BLaER1 treated with 17β-estradiol and CSF1 and Interleukin-3, amounts not matched to agents 10 nM and 100 nM (cell line): Measurements from ENCODE around the gene MALSU1.

Experiments used
- H3K27ac ChIP-seq, 11 experiments: shearing (Covaris generic); formaldehyde crosslinking; 2 replicates each; pipeline ENCODE4 v1.8.1; 2022
- H3K27me3 ChIP-seq, 11 experiments: shearing (Covaris generic); formaldehyde crosslinking; 2 replicates each; pipeline ENCODE4 v1.8.1; 2022
- H3K36me3 ChIP-seq, 11 experiments: shearing (Covaris generic); formaldehyde crosslinking; 2 replicates each; pipeline ENCODE4 v1.8.1; 2022
- H3K4me1 ChIP-seq, 10 experiments: shearing (Covaris generic); formaldehyde crosslinking; 2 replicates each; pipeline ENCODE4 v1.8.1; 2022
- H3K4me2 ChIP-seq, 11 experiments: shearing (Covaris generic); formaldehyde crosslinking; 2 replicates each; pipeline ENCODE4 v1.8.1; 2022
- H3K4me3 ChIP-seq, 10 experiments: shearing (Covaris generic); formaldehyde crosslinking; 2 replicates each; pipeline ENCODE4 v1.8.1; 2022
- H3K9ac ChIP-seq, 11 experiments: shearing (Covaris generic); formaldehyde crosslinking; 2 replicates each; pipeline ENCODE4 v1.8.1; 2022
- H3K9me3 ChIP-seq, 11 experiments: shearing (Covaris generic); formaldehyde crosslinking; replicated peaks in 1 of 11; 2 replicates each; pipeline ENCODE4 v1.8.1; 2022
- H4K20me1 ChIP-seq, 11 experiments: shearing (Covaris generic); formaldehyde crosslinking; 2 replicates each; pipeline ENCODE4 v1.8.1; 2022
- Cebpa-rat ChIP-seq, 11 experiments: shearing (Covaris generic); IDR thresholded peaks; 2 replicates each; pipeline ENCODE4 v1.8.1; 2022

The MALSU1 gene

DNA sequence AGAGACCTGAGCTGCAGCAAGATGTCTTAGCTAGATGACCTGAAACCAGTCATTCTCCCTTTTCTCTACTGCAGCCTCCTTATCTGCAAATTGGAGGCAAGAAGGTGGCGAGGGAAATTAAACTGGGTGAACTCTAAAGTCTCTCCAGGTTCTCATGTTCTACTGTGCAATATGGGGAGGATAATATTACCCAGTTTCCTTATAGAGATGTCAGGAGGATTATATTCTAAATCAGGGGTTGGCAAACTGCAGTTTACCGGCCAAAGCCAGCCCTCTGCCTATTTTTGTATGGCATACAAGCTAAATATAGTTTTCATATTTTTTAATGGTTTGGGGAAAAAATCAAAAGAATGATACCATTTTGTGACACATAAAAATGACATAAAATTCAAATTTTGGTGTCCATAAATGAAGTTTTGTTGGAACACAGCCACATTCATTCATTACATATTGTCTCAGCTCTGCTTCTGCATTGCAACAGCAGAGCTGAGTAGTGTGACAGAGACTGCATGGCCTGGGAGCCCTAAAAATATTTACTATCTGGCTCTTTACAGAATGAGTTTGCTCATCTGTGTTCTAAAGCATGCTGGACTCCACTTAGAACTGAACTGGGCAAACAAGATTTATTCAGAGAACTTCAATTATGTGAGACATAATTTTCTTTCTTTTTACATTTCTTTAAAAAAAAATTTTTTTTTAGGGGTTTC, 19.2 kb upstream of the MALSU1 start:
- Histone ChIP-seq H3K4me2 (no peak overlapping the region), H3K9ac (no peak overlapping the region), H3K9me3 (no peaks in the 10 kb centered on the region), H3K27me3 (no peaks in the 10 kb centered on the region), H3K4me1 (peaks cover 0 to 16% (median 10%) of the 10 kb centered on the region in 10 experiments; a peak in 8 of 20 replicates), H3K36me3 (no peaks in the 10 kb centered on the region), H4K20me1 (no peaks in the 10 kb centered on the region), H3K4me3 (no peak overlapping the region), H3K27ac (no peak overlapping the region)
- TF ChIP-seq Cebpa-rat (IDR thresholded peaks at IDR 0.05) = no peak

DNA sequence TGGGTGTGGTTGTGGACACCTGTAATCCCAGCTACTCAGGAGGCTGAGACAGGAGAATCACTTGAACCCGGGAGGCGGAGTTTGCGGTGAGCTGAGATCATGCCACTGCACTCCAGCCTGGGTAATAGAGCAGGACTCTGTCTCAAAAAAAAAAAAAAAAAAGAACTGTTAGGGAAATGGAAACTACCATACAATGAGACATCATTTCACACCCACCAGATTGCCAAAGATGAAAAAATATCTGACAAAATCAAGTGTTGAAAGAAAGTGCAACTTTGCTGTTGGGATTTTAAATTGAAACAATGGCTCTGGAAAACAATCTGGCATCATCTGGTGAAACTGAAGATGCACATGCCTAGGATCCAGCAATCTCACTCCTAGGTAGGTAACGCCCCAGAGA, 16.1 kb upstream of the MALSU1 start:
- H3K36me3 ChIP-seq = no peaks in the 10 kb centered on the region
- H3K4me1 ChIP-seq = peaks cover 0 to 10% (median 8%) of the 10 kb centered on the region in 10 experiments; a peak in 17 of 20 replicates
- no peak overlapping the region for H3K4me2 ChIP-seq
- no peaks in the 10 kb centered on the region for H3K27me3 ChIP-seq
- TF ChIP-seq Cebpa-rat (IDR thresholded peaks at IDR 0.05) = no peak
- no peaks in the 10 kb centered on the region for H4K20me1 ChIP-seq
- no peak overlapping the region for H3K9ac ChIP-seq
- H3K9me3 ChIP-seq = peaks cover 0 to 24% (median 11%) of the 10 kb centered on the region in 11 experiments; a peak in 13 of 22 replicates
- no peak overlapping the region for H3K27ac ChIP-seq
- H3K4me3 ChIP-seq = no peak overlapping the region

DNA sequence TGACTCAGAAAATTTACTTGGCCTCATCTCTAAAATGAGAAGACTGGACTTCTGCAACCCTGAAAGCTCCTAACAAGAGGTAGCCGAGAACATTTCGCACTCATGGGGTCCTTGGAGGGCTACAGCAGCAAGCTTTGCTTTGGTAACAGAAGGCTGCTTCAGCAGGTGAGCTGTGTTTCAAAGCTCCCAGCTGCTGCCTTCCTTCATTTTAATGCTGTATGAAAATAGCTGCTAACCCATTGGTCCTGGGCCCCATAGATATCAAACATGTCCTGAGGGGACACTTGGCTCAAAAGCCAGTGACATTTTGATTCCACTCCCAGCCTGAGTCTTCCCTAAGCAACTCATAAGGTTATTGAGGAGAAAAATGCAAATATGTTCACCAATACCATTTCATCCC, 14.3 kb upstream of the MALSU1 start:
- Histone ChIP-seq H3K4me2 (no peak overlapping the region), H3K4me1 (peaks cover 0 to 13% (median 10%) of the 10 kb centered on the region in 10 experiments; a peak in 17 of 20 replicates), H3K4me3 (no peak overlapping the region), H3K36me3 (no peaks in the 10 kb centered on the region), H3K9ac (no peak overlapping the region), H3K27ac (no peak overlapping the region), H3K27me3 (no peaks in the 10 kb centered on the region), H4K20me1 (no peaks in the 10 kb centered on the region), H3K9me3 (peaks cover 0 to 27% (median 15%) of the 10 kb centered on the region in 11 experiments; a peak in 13 of 22 replicates)
- no peak for TF ChIP-seq Cebpa-rat (IDR thresholded peaks at IDR 0.05)

DNA sequence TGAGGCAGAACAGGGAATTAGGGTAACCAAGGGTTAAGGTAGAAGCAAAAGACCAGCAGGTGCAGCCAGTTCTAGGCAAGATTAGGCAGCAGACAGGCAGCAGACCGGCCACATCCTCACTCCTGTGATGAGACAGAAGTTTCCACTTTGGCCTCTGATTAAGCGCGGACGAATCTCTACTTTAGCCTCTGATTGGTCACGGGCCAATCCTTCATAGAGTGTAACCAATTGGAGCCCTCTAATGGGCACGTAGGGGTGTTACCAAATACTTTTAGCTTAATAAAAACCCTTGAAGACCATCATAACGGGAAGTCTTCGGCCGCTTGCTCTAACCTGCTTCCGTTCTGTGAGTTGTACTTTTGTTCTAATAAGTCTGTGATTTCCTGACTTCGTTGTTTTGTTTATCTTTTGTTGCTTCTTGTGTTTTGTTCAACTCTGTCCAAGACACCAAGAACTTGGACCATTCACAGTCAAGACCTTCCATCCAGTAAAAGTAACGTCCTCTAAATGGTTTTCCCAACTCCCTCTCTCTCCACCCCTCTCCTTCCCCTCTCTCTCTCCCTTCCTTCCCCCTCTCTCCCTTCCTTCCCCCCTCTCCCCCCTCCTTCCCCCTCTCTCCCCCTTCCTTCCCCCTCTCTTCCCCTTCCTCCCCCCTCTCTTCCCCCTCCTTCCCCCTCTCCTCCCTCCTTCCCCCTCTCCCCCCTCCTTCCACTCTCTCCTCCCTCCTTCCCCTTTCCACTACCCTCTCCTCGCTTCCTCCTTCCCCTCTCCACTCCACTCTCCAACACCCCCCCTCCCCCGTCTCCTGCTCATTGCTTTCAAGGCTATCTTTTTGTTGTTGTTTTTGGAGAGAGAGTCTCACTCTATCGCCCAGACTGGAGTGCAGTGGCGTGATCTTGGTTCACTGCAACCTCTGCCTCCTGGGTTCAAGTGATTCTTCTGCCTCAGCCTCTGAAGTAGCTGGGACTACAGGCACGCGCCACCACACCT, 13.2 kb upstream of the MALSU1 start:
- H3K9ac ChIP-seq = no peak overlapping the region
- no peak overlapping the region for H3K27ac ChIP-seq
- H3K4me2 ChIP-seq = no peak overlapping the region
- peaks cover 0 to 27% (median 15%) of the 10 kb centered on the region in 11 experiments; a peak in 13 of 22 replicates for H3K9me3 ChIP-seq
- H3K27me3 ChIP-seq = no peaks in the 10 kb centered on the region
- peaks cover 0 to 13% (median 10%) of the 10 kb centered on the region in 10 experiments; a peak in 17 of 20 replicates for H3K4me1 ChIP-seq
- no peaks in the 10 kb centered on the region for H4K20me1 ChIP-seq
- no peak for TF ChIP-seq Cebpa-rat (IDR thresholded peaks at IDR 0.05)
- no peaks in the 10 kb centered on the region for H3K36me3 ChIP-seq
- no peak overlapping the region for H3K4me3 ChIP-seq

DNA sequence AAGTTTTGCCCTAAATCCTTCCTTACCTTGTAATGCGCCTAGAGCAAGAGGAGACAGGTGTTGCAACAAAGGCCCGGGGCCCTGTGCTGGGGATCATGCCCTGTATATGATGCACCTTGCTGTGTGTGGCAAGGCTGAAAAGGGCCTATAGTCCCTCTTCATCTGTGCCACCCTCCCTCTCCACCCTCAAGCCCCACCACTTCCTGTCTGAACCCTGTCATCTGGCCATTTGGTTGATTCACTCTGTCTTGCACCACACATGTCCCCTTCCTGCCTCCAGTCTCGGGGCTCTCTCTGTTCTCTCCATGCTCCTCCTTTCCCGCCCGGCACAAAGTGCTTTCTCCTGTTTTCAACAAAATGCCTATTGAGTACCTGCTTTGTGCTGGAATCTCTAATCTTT, 11.5 kb upstream of the MALSU1 start:
- H3K27me3 ChIP-seq = no peaks in the 10 kb centered on the region
- H3K36me3 ChIP-seq = no peaks in the 10 kb centered on the region
- H3K9me3 ChIP-seq = peaks cover 0 to 27% (median 15%) of the 10 kb centered on the region in 11 experiments; a peak in 13 of 22 replicates
- no peak for TF ChIP-seq Cebpa-rat (IDR thresholded peaks at IDR 0.05)
- peak overlapping the region; percentile 11 to 63 (median 29); a peak in 16 of 22 replicates for H3K4me2 ChIP-seq
- H4K20me1 ChIP-seq = no peaks in the 10 kb centered on the region
- no peak overlapping the region for H3K9ac ChIP-seq
- no peak overlapping the region for H3K4me3 ChIP-seq
- H3K4me1 ChIP-seq = peaks cover 0 to 13% (median 10%) of the 10 kb centered on the region in 10 experiments; a peak in 17 of 20 replicates
- H3K27ac ChIP-seq = peak overlapping the region in 1 of 11 experiments; percentile 35; a peak in 1 of 22 replicates

DNA sequence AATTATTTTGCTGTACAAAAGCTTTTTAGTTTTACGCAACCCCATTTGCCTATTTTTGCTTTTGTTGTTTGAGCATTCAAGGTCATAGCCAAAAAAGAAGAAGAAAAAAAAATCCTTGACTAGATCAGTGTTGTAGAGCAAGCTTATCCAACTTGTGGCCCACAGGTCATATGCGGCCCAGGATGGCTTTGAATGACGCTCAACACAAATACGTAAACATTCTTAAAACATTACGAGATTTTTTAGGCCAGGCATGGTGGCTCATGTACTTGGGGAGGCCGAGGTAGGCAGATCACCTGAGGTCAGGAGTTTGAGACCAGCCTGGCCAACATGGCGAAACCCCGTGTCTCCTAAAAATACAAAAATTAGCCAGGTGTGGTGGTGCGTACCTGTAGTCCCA, 8.1 kb upstream of the MALSU1 start:
- Histone ChIP-seq H3K9ac (no peak overlapping the region), H3K9me3 (peaks cover 0 to 24% (median 10%) of the 10 kb centered on the region in 11 experiments; a peak in 13 of 22 replicates), H3K27ac (no peak overlapping the region), H3K27me3 (no peaks in the 10 kb centered on the region), H4K20me1 (no peaks in the 10 kb centered on the region), H3K4me1 (peaks cover 6 to 23% (median 19%) of the 10 kb centered on the region in 10 experiments; a peak in 18 of 20 replicates), H3K4me3 (no peak overlapping the region), H3K36me3 (no peaks in the 10 kb centered on the region), H3K4me2 (no peak overlapping the region)
- TF ChIP-seq Cebpa-rat (IDR thresholded peaks at IDR 0.05) = no peak

DNA sequence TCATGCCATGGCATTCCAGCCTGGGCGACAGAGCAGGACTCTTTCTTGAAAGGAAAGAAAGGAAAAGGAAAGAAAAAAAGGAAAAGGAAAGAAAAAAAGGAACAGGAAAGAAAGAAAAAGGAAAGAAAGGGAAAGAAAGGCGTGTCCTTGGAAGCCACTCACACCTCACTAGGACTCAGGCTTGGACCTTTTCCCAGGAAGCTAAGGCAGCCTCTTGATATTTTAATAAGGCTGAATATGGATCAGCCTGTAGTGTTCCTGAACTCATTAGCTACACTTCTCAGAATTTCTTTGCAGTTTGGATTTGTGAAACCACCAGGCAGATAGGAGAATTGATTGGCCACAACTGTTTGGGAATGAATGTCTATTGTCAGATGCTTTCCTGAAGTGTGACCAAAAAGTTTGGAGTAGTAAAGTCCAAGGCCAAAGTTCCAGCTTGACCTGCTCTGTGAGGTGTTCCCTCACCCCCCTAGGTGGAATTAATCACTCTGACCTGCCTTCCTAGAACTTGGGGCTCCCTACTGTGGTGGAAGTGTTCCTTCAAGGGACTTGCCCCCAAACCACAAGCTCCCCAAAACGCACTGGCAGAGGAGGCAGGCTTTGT, 7.1 kb upstream of the MALSU1 start:
- Histone ChIP-seq H3K9ac (no peak overlapping the region), H3K27me3 (no peaks in the 10 kb centered on the region), H3K4me3 (no peak overlapping the region), H3K27ac (no peak overlapping the region), H3K9me3 (peaks cover 0 to 16% (median 6%) of the 10 kb centered on the region in 11 experiments; a peak in 12 of 22 replicates), H3K36me3 (no peaks in the 10 kb centered on the region), H4K20me1 (no peaks in the 10 kb centered on the region), H3K4me1 (peaks cover 6 to 23% (median 19%) of the 10 kb centered on the region in 10 experiments; a peak in 18 of 20 replicates), H3K4me2 (no peak overlapping the region)
- no peak for TF ChIP-seq Cebpa-rat (IDR thresholded peaks at IDR 0.05)

DNA sequence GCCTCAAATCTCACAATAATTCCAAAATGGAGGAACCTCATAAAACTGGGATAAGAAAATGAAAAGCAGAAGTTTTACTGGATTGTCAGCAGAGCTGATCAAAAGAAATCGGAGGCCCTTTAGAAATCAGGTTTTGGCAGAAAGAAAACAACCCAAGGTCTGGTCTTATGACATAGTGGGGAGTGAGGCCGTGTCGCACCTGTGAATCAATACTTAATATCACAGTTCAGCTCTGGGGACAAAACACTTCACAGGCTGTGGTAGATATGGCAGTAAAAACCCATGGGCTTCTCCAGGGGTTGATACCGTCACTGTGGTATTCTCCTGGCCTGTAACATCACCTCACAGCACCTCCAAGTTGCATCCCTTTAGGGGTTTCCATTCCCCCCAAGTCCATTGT, 6.5 kb upstream of the MALSU1 start:
- TF ChIP-seq Cebpa-rat (IDR thresholded peaks at IDR 0.05) = no peak
- H3K4me2 ChIP-seq = no peak overlapping the region
- H3K27ac ChIP-seq = no peak overlapping the region
- H3K4me1 ChIP-seq = peaks cover 6 to 18% (median 15%) of the 10 kb centered on the region in 10 experiments; a peak in 18 of 20 replicates
- no peak overlapping the region for H3K4me3 ChIP-seq
- H3K9ac ChIP-seq = no peak overlapping the region
- no peaks in the 10 kb centered on the region for H3K36me3 ChIP-seq
- no peaks in the 10 kb centered on the region for H4K20me1 ChIP-seq
- H3K27me3 ChIP-seq = no peaks in the 10 kb centered on the region
- peaks cover 0 to 11% (median under 1%) of the 10 kb centered on the region in 11 experiments; a peak in 9 of 22 replicates for H3K9me3 ChIP-seq
